NCI-H1930 (cell line): ENCODE data around the gene ANLN.

Source experiments
- DNase-seq, 2 experiments: peaks; one replicate each; lab custom pipeline; 2025; lab: John Stamatoyannopoulos, UW

The ANLN gene, protein sequence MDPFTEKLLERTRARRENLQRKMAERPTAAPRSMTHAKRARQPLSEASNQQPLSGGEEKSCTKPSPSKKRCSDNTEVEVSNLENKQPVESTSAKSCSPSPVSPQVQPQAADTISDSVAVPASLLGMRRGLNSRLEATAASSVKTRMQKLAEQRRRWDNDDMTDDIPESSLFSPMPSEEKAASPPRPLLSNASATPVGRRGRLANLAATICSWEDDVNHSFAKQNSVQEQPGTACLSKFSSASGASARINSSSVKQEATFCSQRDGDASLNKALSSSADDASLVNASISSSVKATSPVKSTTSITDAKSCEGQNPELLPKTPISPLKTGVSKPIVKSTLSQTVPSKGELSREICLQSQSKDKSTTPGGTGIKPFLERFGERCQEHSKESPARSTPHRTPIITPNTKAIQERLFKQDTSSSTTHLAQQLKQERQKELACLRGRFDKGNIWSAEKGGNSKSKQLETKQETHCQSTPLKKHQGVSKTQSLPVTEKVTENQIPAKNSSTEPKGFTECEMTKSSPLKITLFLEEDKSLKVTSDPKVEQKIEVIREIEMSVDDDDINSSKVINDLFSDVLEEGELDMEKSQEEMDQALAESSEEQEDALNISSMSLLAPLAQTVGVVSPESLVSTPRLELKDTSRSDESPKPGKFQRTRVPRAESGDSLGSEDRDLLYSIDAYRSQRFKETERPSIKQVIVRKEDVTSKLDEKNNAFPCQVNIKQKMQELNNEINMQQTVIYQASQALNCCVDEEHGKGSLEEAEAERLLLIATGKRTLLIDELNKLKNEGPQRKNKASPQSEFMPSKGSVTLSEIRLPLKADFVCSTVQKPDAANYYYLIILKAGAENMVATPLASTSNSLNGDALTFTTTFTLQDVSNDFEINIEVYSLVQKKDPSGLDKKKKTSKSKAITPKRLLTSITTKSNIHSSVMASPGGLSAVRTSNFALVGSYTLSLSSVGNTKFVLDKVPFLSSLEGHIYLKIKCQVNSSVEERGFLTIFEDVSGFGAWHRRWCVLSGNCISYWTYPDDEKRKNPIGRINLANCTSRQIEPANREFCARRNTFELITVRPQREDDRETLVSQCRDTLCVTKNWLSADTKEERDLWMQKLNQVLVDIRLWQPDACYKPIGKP

DNA sequence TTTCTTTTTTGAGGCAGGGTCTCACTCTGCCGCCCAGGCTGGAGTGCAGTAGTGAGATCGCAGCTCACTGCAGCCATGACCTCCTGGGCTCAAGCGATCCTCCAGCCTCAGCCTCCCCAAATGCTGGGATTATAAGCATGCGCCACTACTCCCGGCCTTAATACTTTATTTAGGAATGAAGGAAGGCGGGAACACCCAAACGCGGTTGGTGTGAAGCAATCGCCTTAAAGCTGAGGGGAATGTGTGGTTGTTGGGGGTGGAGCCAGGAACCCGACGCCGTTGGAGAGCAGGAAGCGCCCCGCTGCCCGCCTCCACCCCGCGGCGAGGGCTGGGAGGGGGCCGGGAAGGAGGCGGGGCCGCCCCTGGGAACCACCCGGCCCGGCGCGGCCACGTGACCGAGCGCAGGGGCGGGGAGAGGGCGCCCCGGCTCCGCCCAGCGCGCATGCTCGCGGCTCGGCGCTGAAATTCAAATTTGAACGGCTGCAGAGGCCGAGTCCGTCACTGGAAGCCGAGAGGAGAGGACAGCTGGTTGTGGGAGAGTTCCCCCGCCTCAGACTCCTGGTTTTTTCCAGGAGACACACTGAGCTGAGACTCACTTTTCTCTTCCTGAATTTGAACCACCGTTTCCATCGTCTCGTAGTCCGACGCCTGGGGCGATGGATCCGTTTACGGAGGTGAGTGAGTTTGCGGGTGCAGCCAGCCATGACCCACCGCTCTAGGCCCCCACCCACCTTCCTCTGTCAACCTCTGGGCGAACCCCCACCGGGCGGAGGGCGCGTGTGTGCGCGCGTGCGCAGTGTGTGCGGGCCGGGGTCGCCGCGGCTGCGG lies at the start of gene ANLN:
TSS of gene ANLN (plus strand) at position 492 of the 828 bp plus-strand sequence. CDS start at position 657, 165 bp downstream.
- peak; percentile 79 to 89 for DNase-seq

GRCh38 chr7:36343548-36343947 lies 46.1 kb upstream of the ANLN start:
- DNase-seq = no peak

GRCh38 chr7:36344622-36345021 lies 45.0 kb upstream of the ANLN start:
- no peak for DNase-seq

GRCh38 chr7:36346260-36346831 lies 43.3 kb upstream of the ANLN start:
- DNase-seq = no peak

DNA sequence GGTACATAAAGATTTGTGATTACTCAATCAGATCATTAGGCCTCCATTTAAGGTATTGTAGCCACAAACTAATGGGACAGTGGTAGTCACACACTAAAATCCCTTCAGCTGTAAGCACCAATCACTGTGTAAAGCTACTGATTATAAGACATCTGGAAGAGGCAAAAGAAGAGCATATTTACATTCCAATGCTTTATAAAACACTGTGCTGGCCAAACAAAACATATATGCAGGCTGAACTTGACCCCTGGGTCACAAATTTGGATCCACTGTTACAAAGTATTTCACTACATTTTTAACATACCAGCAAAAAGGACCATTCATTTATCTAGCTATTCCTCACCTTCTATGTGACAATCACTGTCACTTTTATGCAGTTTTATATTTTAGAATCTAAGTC lies 41.4 kb upstream of the ANLN start:
- no peak for DNase-seq

DNA sequence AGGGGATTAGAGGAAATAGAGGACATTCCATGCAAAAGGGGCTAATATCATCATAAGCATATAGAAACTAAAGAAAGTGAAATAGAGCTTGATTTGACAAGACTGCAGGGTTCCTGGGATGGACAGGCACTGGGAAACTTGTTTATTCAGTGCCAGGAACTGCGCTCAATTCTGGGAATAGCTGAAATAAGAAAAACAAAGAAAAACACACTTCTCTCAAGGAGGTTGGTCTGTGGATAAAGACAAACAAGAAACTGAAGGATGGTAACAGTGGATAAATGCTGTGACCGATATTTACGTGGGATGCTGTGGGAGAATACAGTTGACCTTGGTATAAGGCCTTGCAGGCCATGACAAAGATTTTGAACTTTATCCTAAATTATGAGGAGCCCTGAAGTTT lies 40.9 kb upstream of the ANLN start:
- no peak for DNase-seq

- DNase-seq = no peak
Measured at GRCh38 chr7:36349626-36350025, 40.0 kb upstream of the ANLN start.

- DNase-seq = no peak
Measured at GRCh38 chr7:36355490-36355889, 34.2 kb upstream of the ANLN start.

DNA sequence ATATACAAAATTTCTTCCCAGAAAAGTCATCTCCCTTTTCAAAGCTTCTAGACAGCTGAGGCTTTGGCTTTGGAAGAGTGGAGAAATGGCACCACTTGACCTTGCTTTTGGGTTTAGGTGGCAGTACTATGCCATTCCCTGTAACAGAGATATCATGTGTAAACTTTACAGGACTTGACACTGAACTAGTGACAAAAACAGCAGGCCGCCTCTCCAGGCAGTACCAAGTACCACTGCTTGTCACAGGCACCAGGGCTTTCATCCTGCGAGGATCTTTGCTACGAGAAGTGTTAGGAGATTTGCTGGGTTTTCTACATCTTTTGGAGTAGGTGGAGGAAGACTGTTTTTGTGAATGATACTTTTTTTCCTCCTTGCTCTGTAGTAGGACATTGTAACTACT lies 32.6 kb upstream of the ANLN start:
- DNase-seq = no peak

- DNase-seq = no peak
Measured at GRCh38 chr7:36358589-36358988, 31.1 kb upstream of the ANLN start.

- no peak for DNase-seq
Measured at GRCh38 chr7:36360244-36360643, 29.4 kb upstream of the ANLN start.

DNA sequence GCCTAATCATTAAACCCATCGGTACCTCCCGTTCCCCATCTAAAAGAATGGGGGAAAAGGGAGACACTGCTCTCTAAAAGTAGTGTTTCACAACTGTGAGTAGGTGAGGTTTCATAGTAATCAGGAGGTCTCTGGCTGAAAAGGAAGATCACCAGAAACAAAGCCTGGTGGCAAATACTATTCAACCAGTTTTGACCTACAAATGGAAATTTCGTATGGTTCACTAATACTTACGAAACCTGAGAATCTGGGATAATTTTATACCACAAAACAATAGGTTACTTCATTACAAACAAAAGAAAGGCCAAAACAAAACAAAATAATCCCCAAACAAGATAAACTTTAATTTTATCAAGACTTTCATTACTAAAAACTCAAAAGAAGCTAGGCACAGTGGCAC lies 28.4 kb upstream of the ANLN start:
- no peak for DNase-seq

GRCh38 chr7:36363515-36363914 lies 26.1 kb upstream of the ANLN start:
- no peak for DNase-seq

DNA sequence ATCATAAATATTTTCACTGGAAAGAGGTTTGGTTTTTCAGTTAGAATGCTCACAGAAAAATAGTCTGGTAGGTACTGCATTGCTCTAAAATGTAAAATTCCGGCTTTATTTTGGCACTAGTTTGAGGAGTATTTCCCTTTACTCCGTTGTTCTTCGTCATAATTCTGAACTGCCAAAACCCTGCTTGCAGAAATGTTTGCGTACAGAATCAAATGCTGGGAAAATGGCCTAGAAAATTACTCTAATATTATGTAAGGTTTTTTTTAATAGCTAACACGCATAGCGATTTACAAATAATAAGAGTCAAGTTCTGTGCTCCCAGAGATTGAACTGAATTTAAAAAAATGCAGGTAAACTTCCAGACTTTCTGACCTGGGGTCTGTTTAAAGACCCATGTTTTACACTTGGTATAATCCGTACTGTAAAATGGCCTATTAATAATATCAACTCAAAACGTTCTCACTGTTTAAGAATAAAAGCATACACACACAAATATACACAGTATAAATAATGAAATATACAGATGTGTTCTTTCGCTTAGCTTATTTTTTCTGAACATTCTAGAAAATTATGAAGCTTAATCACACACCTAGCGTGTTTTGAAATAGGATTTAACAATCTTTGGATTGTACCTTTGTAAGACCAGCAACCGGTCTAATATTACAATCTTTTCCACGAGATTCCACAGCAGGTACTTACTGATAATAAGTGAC lies 23.5 kb upstream of the ANLN start:
- no peak for DNase-seq

GRCh38 chr7:36366718-36367560 lies 22.7 kb upstream of the ANLN start:
- DNase-seq = peak; percentile 89 to 93

GRCh38 chr7:36367561-36368077 lies 22.0 kb upstream of the ANLN start:
- no peak for DNase-seq

DNA sequence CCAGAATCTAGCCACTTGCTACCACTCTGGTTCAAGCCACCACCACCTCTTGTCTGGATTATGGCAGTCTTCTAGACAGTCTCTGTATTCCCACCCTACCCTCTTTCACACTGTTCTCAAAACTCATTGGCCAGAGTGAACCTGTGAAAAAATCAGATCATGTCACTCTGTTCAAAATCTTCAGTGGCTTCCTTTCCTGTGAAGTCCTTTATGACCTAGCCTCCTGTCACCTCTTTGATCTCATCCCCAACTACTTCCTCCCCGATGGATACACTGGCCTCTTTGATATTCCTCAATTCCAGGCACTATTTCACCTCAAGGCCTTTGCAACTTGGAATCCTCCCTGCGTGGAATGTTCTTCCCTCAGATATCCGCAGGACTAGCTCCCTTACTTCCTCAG lies 21.2 kb upstream of the ANLN start:
- no peak for DNase-seq

DNA sequence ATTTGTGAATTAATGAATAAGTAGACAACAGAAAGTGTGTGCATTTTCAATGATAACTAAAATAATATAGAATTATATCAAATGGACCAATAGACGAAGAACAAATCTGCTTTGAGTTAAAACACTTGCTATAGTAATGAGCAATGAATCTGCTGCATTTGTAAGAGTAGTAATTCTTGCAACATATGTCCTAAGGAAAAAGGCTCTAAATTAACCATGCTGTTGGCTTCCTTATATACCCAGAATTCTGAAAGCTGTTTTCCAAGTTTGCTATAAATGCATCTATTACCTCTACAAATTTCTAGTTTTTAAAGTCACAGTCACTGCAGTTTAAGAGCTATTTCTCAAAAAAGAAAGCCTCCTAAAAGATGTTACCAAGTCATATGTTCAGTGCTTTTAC lies 20.5 kb upstream of the ANLN start:
- DNase-seq = no peak

GRCh38 chr7:36370046-36370445 lies 19.6 kb upstream of the ANLN start:
- no peak for DNase-seq

DNA sequence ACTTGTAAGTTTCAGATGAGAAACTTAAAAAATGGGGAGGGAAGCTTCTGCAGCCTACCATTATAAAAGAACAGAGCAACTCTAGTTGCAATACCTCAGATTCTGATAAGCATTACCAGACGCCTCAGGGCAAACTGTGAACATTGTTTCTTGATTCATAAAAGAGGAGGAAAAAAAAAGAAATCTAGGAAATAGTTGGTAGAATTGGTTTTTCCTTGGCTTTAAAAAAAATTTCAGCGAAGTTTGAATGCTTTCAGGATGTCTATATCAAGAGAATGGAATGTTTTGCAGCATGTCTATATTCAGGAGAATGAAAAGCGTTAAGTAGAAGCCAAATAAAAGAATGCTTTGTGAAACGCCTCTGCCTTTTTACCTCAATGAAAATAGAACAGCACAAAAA lies 17.5 kb upstream of the ANLN start:
- DNase-seq = no peak
